ENCODE measurements around the gene IMPG1.

- TF ChIP-seq, protein P1, sequence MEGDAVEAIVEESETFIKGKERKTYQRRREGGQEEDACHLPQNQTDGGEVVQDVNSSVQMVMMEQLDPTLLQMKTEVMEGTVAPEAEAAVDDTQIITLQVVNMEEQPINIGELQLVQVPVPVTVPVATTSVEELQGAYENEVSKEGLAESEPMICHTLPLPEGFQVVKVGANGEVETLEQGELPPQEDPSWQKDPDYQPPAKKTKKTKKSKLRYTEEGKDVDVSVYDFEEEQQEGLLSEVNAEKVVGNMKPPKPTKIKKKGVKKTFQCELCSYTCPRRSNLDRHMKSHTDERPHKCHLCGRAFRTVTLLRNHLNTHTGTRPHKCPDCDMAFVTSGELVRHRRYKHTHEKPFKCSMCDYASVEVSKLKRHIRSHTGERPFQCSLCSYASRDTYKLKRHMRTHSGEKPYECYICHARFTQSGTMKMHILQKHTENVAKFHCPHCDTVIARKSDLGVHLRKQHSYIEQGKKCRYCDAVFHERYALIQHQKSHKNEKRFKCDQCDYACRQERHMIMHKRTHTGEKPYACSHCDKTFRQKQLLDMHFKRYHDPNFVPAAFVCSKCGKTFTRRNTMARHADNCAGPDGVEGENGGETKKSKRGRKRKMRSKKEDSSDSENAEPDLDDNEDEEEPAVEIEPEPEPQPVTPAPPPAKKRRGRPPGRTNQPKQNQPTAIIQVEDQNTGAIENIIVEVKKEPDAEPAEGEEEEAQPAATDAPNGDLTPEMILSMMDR (IDR thresholded peaks at IDR 0.05) = no peak
- TF ChIP-seq POLR2AphosphoS5 (IDR thresholded peaks at IDR 0.05; ENCODE audit: insufficient read depth in 1 of 2, low read depth in 1 of 2) (no peak), POLR2A (IDR thresholded peaks at IDR 0.05) (no peak)
These were observed 139.0 kb downstream of the IMPG1 start for GRCh38 chr6:75933387-75933975.
